GM12891 (cell line): ENCODE data around the gene UIMC1.

Source experiments
- POLR2A ChIP-seq: IDR thresholded peaks from 2 replicates; pipeline ENCODE4 v1.6.1; 2011; ENCODE audit warnings: low read depth, low read length, control low read depth
- POLR2AphosphoS5 ChIP-seq: IDR thresholded peaks from 2 replicates; pipeline ENCODE4 v1.6.1; 2011; ENCODE audit warnings: low read depth, low read length, control low read depth
- TAF1 ChIP-seq: IDR thresholded peaks from 2 replicates; pipeline ENCODE4 v1.6.1; 2011; ENCODE audit warnings: low read depth, low read length, control low read depth

DNA sequence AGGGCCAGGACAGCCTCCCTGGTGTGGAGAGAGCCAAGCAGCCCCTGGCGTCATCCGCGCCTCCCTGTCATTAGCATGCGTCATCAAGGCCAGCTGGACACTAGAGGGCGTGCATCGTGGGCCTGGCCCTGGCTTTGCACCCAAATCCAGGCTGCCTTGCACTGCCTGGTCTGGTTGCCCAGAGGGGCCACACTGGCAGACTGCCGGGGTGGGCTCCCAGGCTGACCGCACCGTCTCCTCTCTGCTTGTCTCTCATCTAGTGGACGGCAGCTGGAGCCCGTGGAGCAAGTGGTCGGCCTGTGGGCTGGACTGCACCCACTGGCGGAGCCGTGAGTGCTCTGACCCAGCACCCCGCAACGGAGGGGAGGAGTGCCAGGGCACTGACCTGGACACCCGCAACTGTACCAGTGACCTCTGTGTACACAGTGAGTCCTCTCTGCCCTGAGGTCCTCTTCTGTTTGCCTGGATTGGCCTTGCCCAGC is 136.4 kb downstream of the UIMC1 start:
- no peak for TF ChIP-seq POLR2A
- TF ChIP-seq TAF1: no peak
- TF ChIP-seq POLR2AphosphoS5: no peak
